GM12878 (cell line): Measurements from ENCODE around the gene COL24A1. TPM values are rescaled to one million over a fixed set of nuclear protein-coding genes. Genes with fewer than 3 reads are reported as not detected.

Experiments
- ATAC-seq: fragments of 200-7000 bp; cut with Tn5 transposase; 3 replicates; pipeline ENCODE4 v1.9.1; 2020; ENCODE audit warnings: mild to moderate bottlenecking, moderate library complexity
- BruUV-seq: library from RNA; stranded (reverse); fragments of 400-500 nt; replicated peaks from 2 replicates; lab custom pipeline; 2021; lab: Mats Ljungman, UMichigan
- CTCF ChIA-PET: fragments of 300-600 bp; sonication (Branson Sonifier 250); formaldehyde crosslinking; extraction: SDS; loops from one replicate; lab custom pipeline; 2021; ENCODE audit warnings: inconsistent platforms; lab: Yijun Ruan, JAX
- POLR2A ChIA-PET: fragments of 350-600 bp; formaldehyde crosslinking; extraction: SDS; loops from one replicate; lab custom pipeline; 2021; ENCODE audit warnings: inconsistent platforms; lab: Charles Lee
- RAD21 ChIA-PET: fragments of 300-600 bp; sonication (Branson Sonifier 250); formaldehyde crosslinking; loops from one replicate; lab custom pipeline; 2023; ENCODE audit warnings: antibody characterized with exemption; ENCODE audit not compliant: unreplicated experiment; lab: Charles Lee
- SMC1A ChIA-PET: fragments of 300-600 bp; sonication (Branson Sonifier 250); formaldehyde crosslinking; loops from one replicate; lab custom pipeline; 2023; ENCODE audit not compliant: unreplicated experiment, uncharacterized antibody; lab: Charles Lee
- DNase-seq: peaks from one replicate; pipeline ENCODE4 v3.0.0-alpha.2; 2011; ENCODE audit warnings: low read depth, low spot score
- FAIRE-seq: peaks from 3 replicates; lab custom pipeline; 2011; peaks lifted over from hg19 to GRCh38; lab: Jason Lieb, UNC
- H2AFZ ChIP-seq: 2 replicates; pipeline ENCODE4 v1.6.0; 2011; ENCODE audit warnings: low read depth, low read length, control low read depth; ENCODE audit not compliant: control insufficient read depth
- H3K27ac ChIP-seq: 2 replicates; pipeline ENCODE4 v1.5.1; 2011; ENCODE audit warnings: control low read depth; ENCODE audit not compliant: control insufficient read depth, insufficient read depth
- H3K27me3 ChIP-seq, 2 experiments: replicated peaks in 1 of 2; 2 replicates each; pipeline versions ENCODE4 v1.6.0 to v1.6.1; 2011; ENCODE audit warnings: low read length in 1 of 2; ENCODE audit not compliant: control insufficient read depth in 2 of 2, insufficient read depth in 2 of 2
- H3K36me3 ChIP-seq, 2 experiments: 2 replicates each; pipeline ENCODE4 v1.5.1; 2011; ENCODE audit warnings: low read length in 1 of 2; ENCODE audit not compliant: control insufficient read depth in 2 of 2, insufficient read depth in 2 of 2
- H3K4me1 ChIP-seq: 2 replicates; pipeline ENCODE4 v1.6.1; 2011; ENCODE audit warnings: mild to moderate bottlenecking, low read length, moderate library complexity, mixed read lengths; ENCODE audit not compliant: control insufficient read depth, insufficient read depth
- H3K4me2 ChIP-seq: 2 replicates; pipeline ENCODE4 v1.6.0; 2011; ENCODE audit warnings: control low read depth; ENCODE audit not compliant: control insufficient read depth, insufficient read depth
- H3K4me3 ChIP-seq: fragments of 200-600 bp; sonication (generic); 2 replicates; pipeline ENCODE4 v1.5.1; 2016
- H3K79me2 ChIP-seq: 2 replicates; pipeline ENCODE4 v1.6.0; 2011; ENCODE audit warnings: low read length; ENCODE audit not compliant: control insufficient read depth, insufficient read depth
- H3K9ac ChIP-seq: 2 replicates; pipeline ENCODE4 v1.8.0; 2011; ENCODE audit warnings: low read length, control low read depth, mixed read lengths; ENCODE audit not compliant: control insufficient read depth, insufficient read depth
- H3K9me3 ChIP-seq: replicated peaks from 3 replicates; pipeline ENCODE4 v1.5.1; 2011; ENCODE audit warnings: mild to moderate bottlenecking, low read length; ENCODE audit not compliant: control insufficient read depth, insufficient read depth
- H4K20me1 ChIP-seq: 2 replicates; pipeline ENCODE4 v1.6.0; 2011; ENCODE audit not compliant: control insufficient read depth, insufficient read depth
- ATF2 ChIP-seq: IDR thresholded peaks from 2 replicates; pipeline ENCODE4 v1.6.1; 2012; ENCODE audit warnings: low read length, inconsistent platforms
- IRF4 ChIP-seq: IDR thresholded peaks from 2 replicates; pipeline ENCODE4 v1.6.1; 2011; ENCODE audit warnings: low read depth, low read length
- MEF2B ChIP-seq: fragments of 450-650 bp; IDR thresholded peaks from 2 replicates; pipeline ENCODE4 v1.6.1; 2018; ENCODE audit warnings: mild to moderate bottlenecking, moderate library complexity; ENCODE audit not compliant: partially characterized antibody, poor library complexity, severe bottlenecking
- MXI1 ChIP-seq: fragments of 150-350 bp; IDR thresholded peaks from 2 replicates; pipeline ENCODE4 v1.6.1; 2011; ENCODE audit warnings: low read depth, mild to moderate bottlenecking, inconsistent platforms, low read length, improper control_type of control experiment
- NFXL1 ChIP-seq: fragments of 450-650 bp; IDR thresholded peaks from 2 replicates; pipeline ENCODE4 v1.6.1; 2017; ENCODE audit warnings: antibody characterized with exemption, mild to moderate bottlenecking, borderline replicate concordance
- POU2F2 ChIP-seq: IDR thresholded peaks from 3 replicates; pipeline ENCODE4 v1.6.1; 2011; ENCODE audit warnings: low read depth, mild to moderate bottlenecking, low read length, borderline replicate concordance
- SMAD5 ChIP-seq: IDR thresholded peaks from 2 replicates; pipeline ENCODE4 v1.6.1; 2016; ENCODE audit warnings: antibody characterized with exemption, low read depth
- SUZ12 ChIP-seq: fragments of 200-600 bp; sonication (generic); IDR thresholded peaks from one replicate; pipeline ENCODE4 v1.6.1; 2018; ENCODE audit warnings: antibody characterized with exemption, mild to moderate bottlenecking; ENCODE audit not compliant: unreplicated experiment
- TBL1XR1 ChIP-seq: IDR thresholded peaks from 2 replicates; pipeline ENCODE4 v1.6.1; 2012; ENCODE audit warnings: low read depth, low read length, improper control_type of control experiment
- ZNF24 ChIP-seq: fragments of 450-650 bp; IDR thresholded peaks from 2 replicates; pipeline ENCODE4 v1.6.1; 2017; ENCODE audit warnings: antibody characterized with exemption, mild to moderate bottlenecking
- WGBS: methylation state at CpG from one replicate; pipeline ENCODE4 v1.1.6; 2016; ENCODE audit warnings: low lambda C conversion rate; ENCODE audit not compliant: insufficient replicate concordance, insufficient coverage; ENCODE audit errors: missing lambda C conversion rate; 5-methylcytosine and 5-hydroxymethylcytosine counted together
- in situ Hi-C: fragments of 300-500 bp; cut with MboI; formaldehyde crosslinking; loops from 9 replicates; pipeline ENCODE4 v1.14.3; 2018; ENCODE audit warnings: mixed read lengths
- intact Hi-C: fragments of 100-400 bp; cut with micrococcal nuclease; formaldehyde crosslinking; loops from one replicate; pipeline ENCODE4 v1.14.2; 2022; ENCODE audit not compliant: unreplicated experiment
- polyA plus RNA-seq, 11 experiments: library from polyadenylated mRNA; depleted of rRNA in 4 of 11; unstranded in 6 of 11; stranded (reverse) in 5 of 11; fragments of >200 nt; fragmentation: Nextera tagmentation in 4 of 11; fragmentation: Illumina TruSeq in 1 of 11; extraction: Ambion mirVana in 4 of 11; extraction: Trizol in 1 of 11; gene quantifications; 1 replicate in 1 of 11; 2 replicates in 10 of 11; pipeline versions ENCODE4 v1.2.1 to v1.2.3, GENCODE V29; 2011 to 2016; ENCODE audit warnings: inconsistent platforms in 2 of 11, missing spikeins in 2 of 11, low read depth in 1 of 11
- total RNA-seq, 4 experiments: library from RNA; depleted of rRNA in 3 of 4; stranded (reverse); fragments of >200 nt in 3 of 4; fragmentation: Illumina TruSeq in 1 of 4; extraction: Trizol in 1 of 4; gene quantifications; 2 replicates each; pipeline versions ENCODE4 v1.2.1 to v1.2.3, GENCODE V29; 2013 to 2021

COL24A1 gene
- total and polyA plus RNA-seq, 10 of the 15 experiments (the other 5 are each of a cell fraction or from before 2014, with no cell fraction given): 0.19 to 4.1 (median 2.0) TPM

GRCh38 chr1:85849660-85850059, 306.9 kb downstream of the COL24A1 start:
- Histone ChIP-seq H3K9me3 (no peaks in the 10 kb centered on the region), H3K27ac (no peak overlapping the region), H2AFZ (no peak overlapping the region), H4K20me1 (no peaks in the 10 kb centered on the region), H3K4me1 (no peaks in the 10 kb centered on the region), H3K4me2 (no peak overlapping the region), H3K27me3 (no peaks in the 10 kb centered on the region), H3K9ac (no peak overlapping the region), H3K36me3 (no peaks in the 10 kb centered on the region), H3K4me3 (no peak overlapping the region), H3K79me2 (no peaks in the 10 kb centered on the region)
- in situ Hi-C loops: no loop called here
- intact Hi-C loops: no loop called here
- ChIA-PET POLR2A (no interaction called here), SMC1A (no interaction called here), RAD21 (no interaction called here), CTCF (no interaction called here)
- ATAC-seq (no peak), DNase-seq (no peak), FAIRE-seq (no peak)
- TF ChIP-seq ZNF24: no peak
- TF ChIP-seq SUZ12: no peak
- no peak for TF ChIP-seq POU2F2
- no peak for TF ChIP-seq SMAD5
- TF ChIP-seq MXI1: no peak
- TF ChIP-seq TBL1XR1: no peak
- no peak for TF ChIP-seq NFXL1
- TF ChIP-seq MEF2B: no peak
- no peak for TF ChIP-seq IRF4
- no peak for TF ChIP-seq ATF2
- 62% methylated on average over 4 of the region's 4 CpGs for WGBS
- no TSS peak for BruUV-seq
